CD4-positive, alpha-beta T cell (primary cell): ENCODE measurements around the gene CDCA8. TPM values are rescaled to one million over a fixed set of nuclear protein-coding genes. Genes with fewer than 3 reads are reported as not detected.

Source experiments
- ATAC-seq: fragments of 200-7000 bp; cut with Tn5 transposase; one replicate; pipeline ENCODE4 v1.10.0; 2022; ENCODE audit warnings: mild to moderate bottlenecking; ENCODE audit not compliant: poor library complexity
- CTCF ChIA-PET: fragments of 350-600 bp; sonication (Branson Sonifier 250); formaldehyde crosslinking; loops from one replicate; lab custom pipeline; 2021; ENCODE audit warnings: antibody characterized with exemption, inconsistent platforms; lab: Charles Lee
- POLR2A ChIA-PET: fragments of 350-600 bp; sonication (Branson Sonifier 250); formaldehyde crosslinking; loops from one replicate; lab custom pipeline; 2021; ENCODE audit warnings: antibody characterized with exemption, inconsistent platforms; lab: Charles Lee
- DNase-seq, 14 experiments: peaks; one replicate each; pipeline ENCODE4 v3.0.0-alpha.2; 2013 to 2020; ENCODE audit warnings: mixed read lengths in 2 of 14
- H3K27ac ChIP-seq, 2 donors: one replicate each; pipeline versions ENCODE4 v1.5.1 to v1.7.0; 2013; ENCODE audit warnings: low read length in 2 of 2, low read depth in 1 of 2, mild to moderate bottlenecking in 1 of 2
- H3K27me3 ChIP-seq, 2 experiments: 1 replicate in 1 of 2; 2 replicates in 1 of 2; pipeline versions ENCODE4 v1.6.1 to v1.7.0; 2013; ENCODE audit warnings: low read length in 2 of 2, control low read depth in 1 of 2, mild to moderate bottlenecking in 1 of 2, moderate library complexity in 1 of 2; ENCODE audit not compliant: insufficient read depth in 2 of 2, control insufficient read depth in 1 of 2
- H3K36me3 ChIP-seq: one replicate; pipeline ENCODE4 v1.6.1; 2013; ENCODE audit warnings: low read length, control low read depth; ENCODE audit not compliant: insufficient read depth
- H3K4me1 ChIP-seq: one replicate; pipeline ENCODE4 v1.6.1; 2013; ENCODE audit warnings: low read length, control low read depth; ENCODE audit not compliant: insufficient read depth
- H3K4me3 ChIP-seq: one replicate; pipeline ENCODE4 v1.5.1; 2013; ENCODE audit warnings: mild to moderate bottlenecking, low read length, moderate library complexity
- H3K9me3 ChIP-seq, 2 experiments: 1 replicate in 1 of 2; 2 replicates in 1 of 2; pipeline versions ENCODE4 v1.6.1 to v1.7.0; 2013; ENCODE audit warnings: low read length in 2 of 2, mild to moderate bottlenecking in 2 of 2, control low read depth in 1 of 2, moderate library complexity in 1 of 2; ENCODE audit not compliant: control insufficient read depth in 1 of 2, insufficient read depth in 1 of 2
- H3K27ac Mint-ChIP-seq: one replicate; pipeline ENCODE4 v1.8.0; 2020; ENCODE audit warnings: mixed read lengths
- H3K27me3 Mint-ChIP-seq: one replicate; pipeline ENCODE4 v1.8.0; 2021; ENCODE audit warnings: mixed read lengths
- H3K36me3 Mint-ChIP-seq: one replicate; pipeline ENCODE4 v1.8.0; 2021; ENCODE audit warnings: low read depth, mixed read lengths
- H3K4me1 Mint-ChIP-seq: one replicate; pipeline ENCODE4 v1.8.0; 2021; ENCODE audit warnings: low read depth, mixed read lengths
- H3K4me3 Mint-ChIP-seq: one replicate; pipeline ENCODE4 v1.8.0; 2020; ENCODE audit warnings: mild to moderate bottlenecking, mixed read lengths
- H3K9me3 Mint-ChIP-seq: one replicate; pipeline ENCODE4 v1.8.0; 2020; ENCODE audit warnings: mixed read lengths
- intact Hi-C, 2 experiments: fragments of 100-400 bp; cut with DNase I in 1 of 2; cut with micrococcal nuclease in 1 of 2; formaldehyde crosslinking; loops; one replicate each; pipeline versions ENCODE4 v1.15.1 to v1.9.0; 2023 to 2025; cut with DNase I, micrococcal nuclease
- total RNA-seq, 174 experiments: library from RNA in 2 of 174; stranded (reverse) in 2 of 174; gene quantifications; one replicate each; pipeline ENCODE4 v1.2.3 and lab custom pipeline; 2021 to 2026
- TF ChIP-seq, protein P1 (sequence below): fragments of 200-600 bp; IDR thresholded peaks from one replicate; pipeline ENCODE4 v1.8.0; 2022; ENCODE audit warnings: antibody characterized with exemption, mild to moderate bottlenecking

Gene CDCA8
- total RNA-seq, 2 experiments from 2014 or later = 0.25 to 0.36 TPM

DNA sequence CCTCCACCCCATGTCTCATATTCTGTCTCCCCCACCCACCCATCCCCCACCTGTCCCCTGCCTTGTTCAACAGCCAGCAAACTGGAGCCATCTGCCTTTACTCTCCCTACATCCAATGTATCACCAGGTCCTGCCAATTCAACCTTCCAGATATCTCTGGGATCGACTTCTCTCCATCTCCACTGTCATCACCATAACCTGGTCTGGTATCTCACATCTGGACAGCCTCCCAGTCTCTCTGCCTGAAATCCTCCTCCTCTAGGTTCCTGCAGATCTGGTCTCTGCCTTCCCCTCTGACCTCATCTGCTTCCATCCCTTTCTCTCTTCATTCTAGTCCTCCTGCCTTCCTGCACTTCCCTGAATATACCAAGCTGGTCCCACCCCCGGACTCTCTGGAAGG lies 22.2 kb upstream of the CDCA8 start:
- Mint-ChIP-seq H3K36me3 (no peaks in the 10 kb centered on the region), H3K27me3 (peaks cover 9% of the 10 kb centered on the region), H3K4me1 (peaks cover 20% of the 10 kb centered on the region), H3K27ac (no peak overlapping the region), H3K9me3 (no peaks in the 10 kb centered on the region), H3K4me3 (no peak overlapping the region)
- POLR2A ChIA-PET = no interaction called here
- Histone ChIP-seq H3K27me3 (peaks cover 11 to 14% of the 10 kb centered on the region in 2 experiments), H3K9me3 (no peaks in the 10 kb centered on the region), H3K27ac (no peak overlapping the region), H3K4me1 (peaks cover 27% of the 10 kb centered on the region), H3K4me3 (no peak overlapping the region), H3K36me3 (no peaks in the 10 kb centered on the region)
- TF ChIP-seq, protein P1, sequence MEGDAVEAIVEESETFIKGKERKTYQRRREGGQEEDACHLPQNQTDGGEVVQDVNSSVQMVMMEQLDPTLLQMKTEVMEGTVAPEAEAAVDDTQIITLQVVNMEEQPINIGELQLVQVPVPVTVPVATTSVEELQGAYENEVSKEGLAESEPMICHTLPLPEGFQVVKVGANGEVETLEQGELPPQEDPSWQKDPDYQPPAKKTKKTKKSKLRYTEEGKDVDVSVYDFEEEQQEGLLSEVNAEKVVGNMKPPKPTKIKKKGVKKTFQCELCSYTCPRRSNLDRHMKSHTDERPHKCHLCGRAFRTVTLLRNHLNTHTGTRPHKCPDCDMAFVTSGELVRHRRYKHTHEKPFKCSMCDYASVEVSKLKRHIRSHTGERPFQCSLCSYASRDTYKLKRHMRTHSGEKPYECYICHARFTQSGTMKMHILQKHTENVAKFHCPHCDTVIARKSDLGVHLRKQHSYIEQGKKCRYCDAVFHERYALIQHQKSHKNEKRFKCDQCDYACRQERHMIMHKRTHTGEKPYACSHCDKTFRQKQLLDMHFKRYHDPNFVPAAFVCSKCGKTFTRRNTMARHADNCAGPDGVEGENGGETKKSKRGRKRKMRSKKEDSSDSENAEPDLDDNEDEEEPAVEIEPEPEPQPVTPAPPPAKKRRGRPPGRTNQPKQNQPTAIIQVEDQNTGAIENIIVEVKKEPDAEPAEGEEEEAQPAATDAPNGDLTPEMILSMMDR = no peak
- ATAC-seq = no peak
- no peak for DNase-seq
- intact Hi-C loops = no loop called here
- CTCF ChIA-PET = interaction anchor here (0.7 kb wide), 1 partner anchor 11 kb away, joined by 3 read pairs; no protein-coding TSS in a partner anchor

DNA sequence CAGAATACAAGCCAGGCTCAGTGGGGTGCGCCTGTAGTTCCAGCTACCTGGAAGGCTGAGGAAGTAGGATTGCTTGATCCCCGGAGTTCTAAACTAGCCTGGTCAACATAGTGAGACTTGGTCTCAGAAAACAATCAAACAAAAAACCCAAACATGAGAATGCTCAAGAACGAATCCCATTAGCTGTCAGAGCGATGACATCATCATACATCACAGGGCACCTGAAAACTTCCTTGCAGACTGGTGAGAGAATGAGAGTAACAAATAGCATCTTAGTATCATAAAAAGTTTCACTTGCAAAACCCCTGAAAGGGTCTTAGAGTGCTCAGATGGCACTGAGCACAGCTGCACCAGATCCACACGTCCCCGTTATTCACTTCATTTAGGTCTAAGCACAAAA lies 21.1 kb upstream of the CDCA8 start:
- Histone ChIP-seq H3K36me3 (no peaks in the 10 kb centered on the region), H3K27me3 (peaks cover 11 to 14% of the 10 kb centered on the region in 2 experiments), H3K4me3 (no peak overlapping the region), H3K27ac (no peak overlapping the region), H3K4me1 (peaks cover 32% of the 10 kb centered on the region), H3K9me3 (no peaks in the 10 kb centered on the region)
- Mint-ChIP-seq H3K27ac (no peak overlapping the region), H3K4me3 (no peak overlapping the region), H3K36me3 (no peaks in the 10 kb centered on the region), H3K9me3 (no peaks in the 10 kb centered on the region), H3K27me3 (peaks cover 9% of the 10 kb centered on the region), H3K4me1 (peaks cover 23% of the 10 kb centered on the region)
- intact Hi-C loops = no loop called here
- no peak for DNase-seq
- ChIA-PET POLR2A (no interaction called here), CTCF (no interaction called here)
- TF ChIP-seq, protein P1 = no peak
- no peak for ATAC-seq

DNA sequence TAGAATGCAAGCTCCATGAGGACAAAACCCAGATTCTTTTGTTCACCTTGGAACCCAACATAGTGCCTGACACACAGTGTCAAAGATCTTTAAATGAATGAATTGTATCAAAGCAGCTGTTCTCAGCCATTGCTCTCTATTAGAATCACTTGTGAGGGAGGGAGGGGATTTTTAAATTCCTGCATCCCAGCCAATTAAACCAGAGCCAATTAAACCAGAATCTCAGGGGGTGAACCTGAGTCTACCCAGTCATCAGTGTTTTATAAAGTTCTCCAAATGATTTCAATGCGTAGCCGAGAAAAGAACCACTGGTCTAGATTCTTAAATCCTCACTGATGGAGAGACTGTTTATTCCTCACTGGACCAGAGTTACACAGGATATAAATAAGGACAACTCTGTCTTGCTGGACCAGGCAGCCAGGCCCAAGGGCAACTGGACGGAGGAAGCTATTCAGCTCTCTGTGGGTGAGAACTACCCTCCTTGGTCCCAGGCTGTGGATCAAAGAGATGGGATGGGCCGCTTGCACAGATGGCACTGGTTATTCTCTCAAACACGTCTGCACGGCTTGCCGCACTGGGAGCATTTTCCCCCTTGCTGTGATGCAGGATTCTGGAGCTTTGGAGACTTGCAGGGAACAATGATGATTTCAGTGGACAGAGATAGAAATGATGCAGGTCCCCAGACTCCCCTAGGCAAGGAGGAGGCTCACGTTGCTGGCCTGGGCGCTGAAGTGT lies 20.0 kb upstream of the CDCA8 start:
- no peak for ATAC-seq
- Histone ChIP-seq H3K4me1 (peaks cover 32% of the 10 kb centered on the region), H3K27me3 (peaks cover 11 to 12% of the 10 kb centered on the region in 2 experiments), H3K27ac (no peak overlapping the region), H3K9me3 (no peaks in the 10 kb centered on the region), H3K4me3 (no peak overlapping the region), H3K36me3 (no peaks in the 10 kb centered on the region)
- intact Hi-C loops = no loop called here
- TF ChIP-seq, protein P1 = no peak
- ChIA-PET CTCF (interaction anchor here (1.2 kb wide), 1 partner anchor 69 kb away, joined by 3 read pairs; no protein-coding TSS in a partner anchor), POLR2A (no interaction called here)
- Mint-ChIP-seq H3K4me1 (peaks cover 23% of the 10 kb centered on the region), H3K9me3 (no peaks in the 10 kb centered on the region), H3K27me3 (peaks cover 9% of the 10 kb centered on the region), H3K27ac (no peak overlapping the region), H3K4me3 (peak overlapping the region; percentile 25), H3K36me3 (no peaks in the 10 kb centered on the region)
- no peak for DNase-seq
